Neural progenitor cell (in vitro differentiated cells): ENCODE data around the gene ALOX12B. TPM values are rescaled to one million over a fixed set of nuclear protein-coding genes. Genes with fewer than 3 reads are reported as not detected.
"Not testable (repeated sequence)": the region's sequence is repeated elsewhere in the genome, so short reads cannot be mapped to it uniquely, and the experiment has no call there.

Experiments used
- DNase-seq: peaks from one replicate; pipeline ENCODE4 v3.0.0-alpha.2; 2016; ENCODE audit warnings: low spot score
- H2AFZ ChIP-seq: fragments of 200-600 bp; sonication (generic); replicated peaks from 2 replicates; pipeline ENCODE4 v1.6.1; 2016; ENCODE audit warnings: antibody characterized with exemption
- H3F3A ChIP-seq: fragments of 200-600 bp; sonication (generic); 2 replicates; pipeline ENCODE4 v1.6.1; 2016; ENCODE audit warnings: antibody characterized with exemption, low read depth
- H3K27ac ChIP-seq: fragments of 200-600 bp; sonication (generic); 2 replicates; pipeline ENCODE4 v1.5.1; 2016; ENCODE audit warnings: mild to moderate bottlenecking
- H3K27me3 ChIP-seq: fragments of 200-600 bp; sonication (generic); 2 replicates; pipeline ENCODE4 v1.6.1; 2016; ENCODE audit warnings: mild to moderate bottlenecking, moderate library complexity
- H3K36me3 ChIP-seq: fragments of 200-600 bp; sonication (generic); 2 replicates; pipeline ENCODE4 v1.5.1; 2016
- H3K4me1 ChIP-seq: fragments of 200-600 bp; sonication (generic); 2 replicates; pipeline ENCODE4 v1.6.1; 2016; ENCODE audit warnings: mixed run types
- H3K4me2 ChIP-seq: fragments of 200-600 bp; sonication (generic); 2 replicates; pipeline ENCODE4 v1.6.1; 2016
- H3K4me3 ChIP-seq: fragments of 200-600 bp; sonication (generic); 2 replicates; pipeline ENCODE4 v1.5.1; 2016
- H3K79me2 ChIP-seq: fragments of 200-600 bp; sonication (generic); 2 replicates; pipeline ENCODE4 v1.6.1; 2016; ENCODE audit warnings: low read depth
- H3K9ac ChIP-seq: fragments of 200-600 bp; sonication (generic); 2 replicates; pipeline ENCODE4 v1.6.1; 2016
- H3K9me3 ChIP-seq: fragments of 200-600 bp; sonication (generic); 2 replicates; pipeline ENCODE4 v1.5.1; 2016; ENCODE audit warnings: low read depth
- H4K20me1 ChIP-seq: fragments of 200-600 bp; sonication (generic); 2 replicates; pipeline ENCODE4 v1.6.1; 2016; ENCODE audit warnings: low read depth
- H3K27ac Mint-ChIP-seq: 3 replicates; pipeline ENCODE4 v1.8.0; 2021; ENCODE audit warnings: mixed read lengths
- H3K27me3 Mint-ChIP-seq: 2 replicates; pipeline ENCODE4 v1.8.0; 2022; ENCODE audit warnings: low read depth, mild to moderate bottlenecking, inconsistent platforms, moderate library complexity, mixed read lengths; ENCODE audit not compliant: insufficient read depth
- H3K36me3 Mint-ChIP-seq: 3 replicates; pipeline ENCODE4 v1.8.0; 2021; ENCODE audit warnings: mixed read lengths
- H3K4me1 Mint-ChIP-seq: 3 replicates; pipeline ENCODE4 v1.8.0; 2021; ENCODE audit warnings: mixed read lengths
- H3K4me3 Mint-ChIP-seq: 3 replicates; pipeline ENCODE4 v1.8.0; 2021; ENCODE audit warnings: mild to moderate bottlenecking, moderate library complexity, mixed read lengths
- H3K9me3 Mint-ChIP-seq: 3 replicates; pipeline ENCODE4 v1.8.0; 2020; ENCODE audit warnings: mixed read lengths
- EZH2 ChIP-seq: fragments of 200-600 bp; sonication (generic); IDR thresholded peaks from 2 replicates; pipeline ENCODE4 v1.6.1; 2017; ENCODE audit warnings: antibody characterized with exemption, mild to moderate bottlenecking, moderate library complexity
- EZH2phosphoT487 ChIP-seq: fragments of 200-600 bp; sonication (generic); IDR thresholded peaks from 2 replicates; pipeline ENCODE4 v1.6.1; 2017; ENCODE audit warnings: antibody characterized with exemption
- total RNA-seq: library from RNA; depleted of rRNA; stranded (reverse); fragments of >200 nt; gene quantifications from 2 replicates; pipeline ENCODE4 v1.2.3, GENCODE V29; 2015; ENCODE audit warnings: low replicate concordance
- TF ChIP-seq, protein P1 (sequence below): fragments of 200-600 bp; sonication (generic); IDR thresholded peaks from 2 replicates; pipeline ENCODE4 v1.5.1; 2017; ENCODE audit warnings: antibody characterized with exemption, mild to moderate bottlenecking

The ALOX12B gene
- total RNA-seq, 1 donor from 2014 or later = not detected

DNA sequence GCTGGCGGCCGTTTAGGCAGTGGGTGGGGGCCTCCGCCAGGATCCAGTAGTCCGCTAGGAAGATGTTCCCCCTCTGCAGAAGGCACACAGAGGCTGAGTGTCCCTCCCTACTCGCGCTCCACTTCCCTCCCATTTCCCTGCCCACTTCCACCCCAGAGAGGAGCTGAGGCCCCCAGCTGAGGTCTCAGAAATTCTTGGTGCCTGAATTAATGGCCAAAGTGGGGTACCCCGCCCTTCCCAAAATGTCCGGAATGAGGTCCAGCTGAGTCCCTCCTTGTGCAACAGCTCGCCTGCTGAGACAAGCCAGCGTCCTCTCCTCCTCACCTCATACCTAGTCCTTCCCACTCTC is 22.9 kb upstream of the ALOX12B start:
- no peak for DNase-seq
- Histone ChIP-seq H3K9me3 (no peaks in the 10 kb centered on the region), H3K4me3 (peak overlapping the region; percentile 50), H4K20me1 (no peaks in the 10 kb centered on the region), H3K4me1 (peaks cover 2% of the 10 kb centered on the region), H3K36me3 (no peaks in the 10 kb centered on the region), H3K27ac (no peak overlapping the region), H3K4me2 (peak overlapping the region; percentile 79), H3K9ac (no peak overlapping the region), H3K79me2 (no peaks in the 10 kb centered on the region), H3K27me3 (peaks cover 82% of the 10 kb centered on the region), H2AFZ (no peak overlapping the region), H3F3A (no peaks in the 10 kb centered on the region)
- Mint-ChIP-seq H3K36me3 (no peaks in the 10 kb centered on the region), H3K9me3 (no peaks in the 10 kb centered on the region), H3K4me1 (peaks cover 4% of the 10 kb centered on the region), H3K4me3 (peak overlapping the region; percentile 66), H3K27ac (no peak overlapping the region), H3K27me3 (peaks cover 51% of the 10 kb centered on the region)
- TF ChIP-seq EZH2 (peak; percentile 5), EZH2phosphoT487 (no peak)

DNA sequence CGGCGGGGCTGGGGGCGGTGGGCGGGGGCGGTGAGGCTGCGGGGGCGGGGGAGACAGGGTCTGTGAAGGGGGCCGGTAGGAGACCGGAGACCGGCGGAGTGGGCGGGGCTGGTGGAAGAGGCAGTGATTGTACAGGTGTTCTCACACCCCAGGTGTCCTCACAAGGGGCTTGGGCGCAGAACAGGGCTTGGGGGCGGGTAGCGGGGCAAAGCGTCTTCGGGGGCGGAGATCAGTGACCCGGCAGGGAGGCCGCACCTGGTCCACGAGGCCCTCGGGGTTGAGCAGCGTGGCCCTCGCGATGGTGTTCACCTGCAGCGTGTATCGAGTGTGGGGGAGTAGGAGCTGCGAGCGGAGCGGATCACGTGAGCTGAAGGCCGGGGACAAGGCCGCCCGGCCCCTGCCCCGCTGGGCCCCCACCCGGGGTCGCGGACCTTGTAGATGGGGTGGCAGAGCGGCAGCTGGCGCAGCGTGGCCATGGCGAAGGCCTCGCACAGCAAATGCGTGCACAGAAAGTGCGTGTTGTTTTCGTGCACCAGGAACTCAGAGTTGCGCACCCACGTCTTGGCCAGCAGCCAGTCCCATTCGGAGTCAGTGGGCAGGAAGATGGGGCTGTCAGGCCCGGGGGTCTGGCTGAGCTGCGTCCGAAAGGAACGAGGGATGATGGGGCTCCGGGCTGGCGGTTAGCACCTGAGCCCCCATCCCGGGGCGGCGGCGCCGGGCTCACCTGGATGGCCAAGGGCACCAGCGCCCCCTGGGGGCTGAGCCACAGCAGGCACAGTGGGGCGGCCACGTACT is 22.3 kb upstream of the ALOX12B start:
- H3K4me1 ChIP-seq = peaks cover 2% of the 10 kb centered on the region
- H3K4me2 ChIP-seq = peak overlapping the region; percentile 79
- no peak overlapping the region for H3K27ac Mint-ChIP-seq
- H3K27me3 ChIP-seq = peaks cover 77% of the 10 kb centered on the region
- no peaks in the 10 kb centered on the region for H4K20me1 ChIP-seq
- peak overlapping the region; percentile 9 for H3K4me3 Mint-ChIP-seq
- H2AFZ ChIP-seq = peak overlapping the region; percentile 59
- peak overlapping the region; percentile 50 for H3K4me3 ChIP-seq
- TF ChIP-seq EZH2phosphoT487 = peak; percentile 66
- TF ChIP-seq, protein P1, sequence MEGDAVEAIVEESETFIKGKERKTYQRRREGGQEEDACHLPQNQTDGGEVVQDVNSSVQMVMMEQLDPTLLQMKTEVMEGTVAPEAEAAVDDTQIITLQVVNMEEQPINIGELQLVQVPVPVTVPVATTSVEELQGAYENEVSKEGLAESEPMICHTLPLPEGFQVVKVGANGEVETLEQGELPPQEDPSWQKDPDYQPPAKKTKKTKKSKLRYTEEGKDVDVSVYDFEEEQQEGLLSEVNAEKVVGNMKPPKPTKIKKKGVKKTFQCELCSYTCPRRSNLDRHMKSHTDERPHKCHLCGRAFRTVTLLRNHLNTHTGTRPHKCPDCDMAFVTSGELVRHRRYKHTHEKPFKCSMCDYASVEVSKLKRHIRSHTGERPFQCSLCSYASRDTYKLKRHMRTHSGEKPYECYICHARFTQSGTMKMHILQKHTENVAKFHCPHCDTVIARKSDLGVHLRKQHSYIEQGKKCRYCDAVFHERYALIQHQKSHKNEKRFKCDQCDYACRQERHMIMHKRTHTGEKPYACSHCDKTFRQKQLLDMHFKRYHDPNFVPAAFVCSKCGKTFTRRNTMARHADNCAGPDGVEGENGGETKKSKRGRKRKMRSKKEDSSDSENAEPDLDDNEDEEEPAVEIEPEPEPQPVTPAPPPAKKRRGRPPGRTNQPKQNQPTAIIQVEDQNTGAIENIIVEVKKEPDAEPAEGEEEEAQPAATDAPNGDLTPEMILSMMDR = peak; percentile 81
- peak; percentile 80 for TF ChIP-seq EZH2
- H3K79me2 ChIP-seq = no peaks in the 10 kb centered on the region
- H3K4me1 Mint-ChIP-seq = peaks cover 4% of the 10 kb centered on the region
- DNase-seq = peak; percentile 82
- H3K9me3 ChIP-seq = no peaks in the 10 kb centered on the region
- H3K36me3 ChIP-seq = no peaks in the 10 kb centered on the region
- no peak overlapping the region for H3K9ac ChIP-seq
- no peak overlapping the region for H3K27ac ChIP-seq
- H3K27me3 Mint-ChIP-seq = peaks cover 48% of the 10 kb centered on the region
- H3K9me3 Mint-ChIP-seq = no peaks in the 10 kb centered on the region
- no peaks in the 10 kb centered on the region for H3F3A ChIP-seq
- H3K36me3 Mint-ChIP-seq = no peaks in the 10 kb centered on the region

DNA sequence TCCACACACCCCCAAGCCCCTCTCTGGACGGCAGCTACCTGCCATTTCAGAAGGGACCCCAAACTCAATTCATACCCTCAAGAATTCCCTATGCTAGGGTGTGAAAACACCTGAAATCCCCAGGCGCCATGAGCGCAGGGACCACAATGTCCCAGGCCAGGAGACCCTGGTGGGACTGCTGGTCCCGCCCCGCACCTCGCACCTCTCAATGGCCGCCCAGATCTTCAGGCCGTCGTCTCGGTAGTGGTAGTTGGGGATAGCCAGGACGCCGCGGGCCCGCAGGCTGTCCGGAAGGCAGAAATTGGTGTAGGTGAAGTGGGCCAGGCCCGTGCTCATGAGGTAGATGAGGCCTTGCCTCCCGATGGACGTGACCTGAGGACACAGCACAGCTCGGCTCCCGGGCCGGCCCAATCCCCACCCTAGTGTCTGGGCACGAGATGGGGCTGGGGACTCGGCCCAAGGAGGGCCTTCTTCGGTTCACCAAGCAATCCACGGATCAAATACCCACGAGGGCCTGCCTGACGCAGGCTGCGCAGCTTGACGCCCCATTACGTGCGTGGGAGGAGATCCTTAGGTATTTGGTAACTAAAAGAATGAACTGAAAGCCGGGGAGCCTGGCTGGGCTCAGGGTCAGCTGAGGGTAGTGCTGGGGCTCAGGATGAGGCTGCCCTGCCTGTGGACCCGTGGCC is 21.6 kb upstream of the ALOX12B start:
- Histone ChIP-seq H3K4me1 (peaks cover 2% of the 10 kb centered on the region), H4K20me1 (no peaks in the 10 kb centered on the region), H3K27ac (no peak overlapping the region), H3K4me3 (no peak overlapping the region), H3K36me3 (no peaks in the 10 kb centered on the region), H3F3A (no peaks in the 10 kb centered on the region), H3K9me3 (no peaks in the 10 kb centered on the region), H3K79me2 (no peaks in the 10 kb centered on the region), H3K4me2 (peak overlapping the region; percentile 79), H3K27me3 (peaks cover 69% of the 10 kb centered on the region), H3K9ac (no peak overlapping the region), H2AFZ (no peak overlapping the region)
- Mint-ChIP-seq H3K4me3 (no peak overlapping the region), H3K9me3 (no peaks in the 10 kb centered on the region), H3K27ac (no peak overlapping the region), H3K36me3 (no peaks in the 10 kb centered on the region), H3K4me1 (peaks cover 4% of the 10 kb centered on the region), H3K27me3 (peaks cover 45% of the 10 kb centered on the region)
- no peak for DNase-seq
- no peak for TF ChIP-seq EZH2
- no peak for TF ChIP-seq EZH2phosphoT487
- TF ChIP-seq, protein P1 = no peak

DNA sequence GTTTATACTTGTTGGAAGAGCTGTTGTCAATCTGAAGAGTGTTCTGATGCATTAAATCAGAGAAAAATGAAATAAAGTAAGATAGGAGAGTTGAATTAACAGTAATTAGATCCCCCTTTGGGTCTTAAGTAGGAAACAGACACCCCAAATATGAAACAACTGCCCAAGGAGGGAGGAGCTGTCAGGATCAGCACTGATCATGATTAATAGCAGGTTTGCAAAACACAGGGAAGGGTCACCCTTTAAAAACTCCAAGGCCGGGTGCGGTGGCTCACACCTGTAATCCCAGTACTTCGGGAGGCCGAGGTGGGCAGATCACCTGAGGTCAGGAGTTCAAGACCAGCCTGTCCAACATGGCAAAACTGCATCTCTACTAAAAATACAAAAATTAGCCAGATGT is 19.5 kb upstream of the ALOX12B start:
- H3K4me3 Mint-ChIP-seq, H3K4me1 ChIP-seq, H3K27ac ChIP-seq, H3F3A ChIP-seq, H3K27ac Mint-ChIP-seq, H4K20me1 ChIP-seq, H3K36me3 Mint-ChIP-seq, H3K9me3 Mint-ChIP-seq, H3K36me3 ChIP-seq, DNase-seq, H3K4me3 ChIP-seq, H3K4me2 ChIP-seq, H3K9me3 ChIP-seq, H3K79me2 ChIP-seq, H3K9ac ChIP-seq, H2AFZ ChIP-seq, H3K4me1 Mint-ChIP-seq: not testable (repeated sequence)
- peaks cover 48% of the 10 kb centered on the region for H3K27me3 ChIP-seq
- H3K27me3 Mint-ChIP-seq = peaks cover 32% of the 10 kb centered on the region
